IMR-90 (cell line): ENCODE measurements around the gene IPMK. TPM values are rescaled to one million over a fixed set of nuclear protein-coding genes. Genes with fewer than 3 reads are reported as not detected.

ENCODE experiments used
- ATAC-seq: fragments of 200-7000 bp; cut with Tn5 transposase; 2 replicates; pipeline ENCODE4 v1.9.1; 2020; ENCODE audit warnings: low read depth, mild to moderate bottlenecking, moderate library complexity
- BruUV-seq: library from RNA; stranded (reverse); fragments of 400-500 nt; replicated peaks from 2 replicates; lab custom pipeline; 2021; lab: Mats Ljungman, UMichigan
- CTCF ChIA-PET: fragments of 300-600 bp; formaldehyde crosslinking; extraction: SDS; loops from one replicate; lab custom pipeline; 2021; ENCODE audit warnings: antibody characterized with exemption; lab: Yijun Ruan, JAX
- POLR2A ChIA-PET: fragments of 300-600 bp; sonication (Branson Sonifier 250); formaldehyde crosslinking; loops from one replicate; lab custom pipeline; 2022; ENCODE audit warnings: antibody characterized with exemption; ENCODE audit not compliant: unreplicated experiment; lab: Charles Lee
- DNase-seq: peaks from one replicate; pipeline ENCODE4 v3.0.0; 2013
- H2AFZ ChIP-seq: replicated peaks from 2 replicates; pipeline ENCODE3; 2013; ENCODE audit warnings: low read length, mild to moderate bottlenecking; ENCODE audit not compliant: poor library complexity
- H2AK5ac ChIP-seq: 2 replicates; pipeline ENCODE4 v1.6.1; 2013; ENCODE audit warnings: low read depth, low read length, inconsistent platforms
- H2AK9ac ChIP-seq: replicated peaks from 2 replicates; pipeline ENCODE3; 2013; ENCODE audit warnings: mild to moderate bottlenecking, low read depth, low read length, moderate library complexity; ENCODE audit not compliant: poor library complexity
- H2BK120ac ChIP-seq: 2 replicates; pipeline ENCODE4 v1.6.1; 2013; ENCODE audit warnings: low read depth, low read length, inconsistent platforms
- H2BK15ac ChIP-seq: 3 replicates; pipeline ENCODE4 v1.6.1; 2013; ENCODE audit warnings: low read depth, low read length, inconsistent platforms
- H2BK20ac ChIP-seq: 2 replicates; pipeline ENCODE4 v1.6.1; 2013; ENCODE audit warnings: low read depth, mild to moderate bottlenecking, inconsistent platforms, low read length, moderate library complexity
- H2BK5ac ChIP-seq: 2 replicates; pipeline ENCODE4 v1.6.1; 2013; ENCODE audit warnings: mild to moderate bottlenecking, low read depth, low read length, inconsistent platforms; ENCODE audit not compliant: poor library complexity, severe bottlenecking
- H3K14ac ChIP-seq: replicated peaks from 2 replicates; pipeline ENCODE4 v1.6.1; 2013; ENCODE audit warnings: low read depth, low read length, inconsistent platforms
- H3K18ac ChIP-seq: 2 replicates; pipeline ENCODE4 v1.6.1; 2013; ENCODE audit warnings: low read depth, low read length, control low read depth
- H3K23ac ChIP-seq: 2 replicates; pipeline ENCODE4 v1.6.1; 2013; ENCODE audit warnings: low read depth, low read length, inconsistent platforms
- H3K27ac ChIP-seq: 2 replicates; pipeline ENCODE4 v1.5.1; 2013; ENCODE audit warnings: mild to moderate bottlenecking, control low read depth, low read length; ENCODE audit not compliant: insufficient read depth
- H3K27me3 ChIP-seq: 2 replicates; pipeline ENCODE4 v1.6.1; 2013; ENCODE audit warnings: low read length; ENCODE audit not compliant: control insufficient read depth, insufficient read depth
- H3K36me3 ChIP-seq: 2 replicates; pipeline ENCODE4 v1.6.1; 2013; ENCODE audit warnings: low read length, mixed read lengths; ENCODE audit not compliant: control insufficient read depth, insufficient read depth
- H3K4ac ChIP-seq: 2 replicates; pipeline ENCODE4 v1.6.1; 2013; ENCODE audit warnings: low read depth, low read length, inconsistent platforms
- H3K4me1 ChIP-seq: 2 replicates; pipeline ENCODE4 v1.6.1; 2013; ENCODE audit warnings: low read length, mixed read lengths; ENCODE audit not compliant: control insufficient read depth, insufficient read depth
- H3K4me2 ChIP-seq: 2 replicates; pipeline ENCODE4 v1.6.1; 2013; ENCODE audit warnings: low read depth, mild to moderate bottlenecking, control low read depth, low read length, moderate library complexity
- H3K4me3 ChIP-seq: 2 replicates; pipeline ENCODE4 v1.5.1; 2013; ENCODE audit warnings: low read depth, mild to moderate bottlenecking, control low read depth, low read length, moderate library complexity; ENCODE audit not compliant: insufficient read depth
- H3K56ac ChIP-seq: 2 replicates; pipeline ENCODE4 v1.6.1; 2013; ENCODE audit warnings: low read length, inconsistent platforms; ENCODE audit not compliant: insufficient read depth; ENCODE audit errors: extremely low read depth
- H3K79me1 ChIP-seq, 2 experiments: 2 replicates each; pipeline ENCODE4 v1.6.1; 2013; ENCODE audit warnings: low read length in 2 of 2, inconsistent platforms in 1 of 2, low read depth in 1 of 2
- H3K9ac ChIP-seq: 2 replicates; pipeline ENCODE4 v1.6.1; 2013; ENCODE audit warnings: low read depth, low read length, control low read depth
- H3K9me1 ChIP-seq: 2 replicates; pipeline ENCODE4 v1.6.1; 2013; ENCODE audit warnings: low read length, inconsistent platforms; ENCODE audit not compliant: insufficient read depth
- H3K9me3 ChIP-seq: 2 replicates; pipeline ENCODE4 v1.6.1; 2013; ENCODE audit warnings: low read length; ENCODE audit not compliant: control insufficient read depth, insufficient read depth
- H4K20me1 ChIP-seq: 2 replicates; pipeline ENCODE4 v1.6.1; 2013; ENCODE audit warnings: low read length, inconsistent platforms; ENCODE audit not compliant: insufficient read depth
- H4K5ac ChIP-seq: 2 replicates; pipeline ENCODE4 v1.6.1; 2013; ENCODE audit warnings: mild to moderate bottlenecking, low read depth, low read length, control low read depth
- H4K8ac ChIP-seq, 2 experiments: 2 replicates each; pipeline ENCODE4 v1.6.1; 2013; ENCODE audit warnings: low read depth in 2 of 2, low read length in 2 of 2, control low read depth in 1 of 2, inconsistent platforms in 1 of 2
- H4K91ac ChIP-seq: 2 replicates; pipeline ENCODE4 v1.6.1; 2013; ENCODE audit warnings: low read depth, low read length, inconsistent platforms; ENCODE audit not compliant: insufficient read depth
- CEBPB ChIP-seq: IDR thresholded peaks from 2 replicates; pipeline ENCODE4 v1.6.1; 2012; ENCODE audit warnings: low read depth, low read length, improper control_type of control experiment
- CHD1 ChIP-seq: IDR thresholded peaks from 2 replicates; pipeline ENCODE4 v1.6.1; 2012; ENCODE audit warnings: low read depth, low read length, improper control_type of control experiment
- MAFK ChIP-seq: IDR thresholded peaks from 2 replicates; pipeline ENCODE4 v1.6.1; 2012; ENCODE audit warnings: low read depth, low read length, improper control_type of control experiment
- MAZ ChIP-seq: IDR thresholded peaks from 2 replicates; pipeline ENCODE4 v1.6.1; 2012; ENCODE audit warnings: low read depth, mild to moderate bottlenecking, low read length, improper control_type of control experiment, moderate library complexity, borderline replicate concordance
- RCOR1 ChIP-seq: IDR thresholded peaks from 2 replicates; pipeline ENCODE4 v1.6.1; 2012; ENCODE audit warnings: mild to moderate bottlenecking, low read length, improper control_type of control experiment; ENCODE audit not compliant: insufficient replicate concordance
- USF2 ChIP-seq: fragments of 150-350 bp; IDR thresholded peaks from 2 replicates; pipeline ENCODE4 v1.6.1; 2017; ENCODE audit warnings: mild to moderate bottlenecking, antibody characterized with exemption, low read length, low read depth
- WGBS, 2 experiments: methylation state at CpG; one replicate each; pipeline versions ENCODE4 v1.1.5 to v1.1.7; 2013; ENCODE audit warnings: missing lambda C conversion rate in 2 of 2; ENCODE audit not compliant: insufficient read length in 1 of 2; ENCODE audit errors: extremely low coverage in 2 of 2; 5-methylcytosine and 5-hydroxymethylcytosine counted together
- dilution Hi-C: fragments of 300-500 bp; cut with HindIII; formaldehyde crosslinking; loops from one replicate; pipeline ENCODE4 v1.14.3; 2018; ENCODE audit warnings: low sequenced_read_pairs; ENCODE audit not compliant: unreplicated experiment
- in situ Hi-C: fragments of 300-500 bp; cut with MboI; formaldehyde crosslinking; loops from 3 replicates; pipeline ENCODE4 v1.14.3; 2019; ENCODE audit warnings: low sequenced_read_pairs, inconsistent platforms, mixed read lengths
- intact Hi-C: fragments of 100-400 bp; cut with micrococcal nuclease; formaldehyde crosslinking; loops from 2 replicates; pipeline ENCODE4 v1.10.0; 2022
- polyA plus RNA-seq, 3 experiments: library from polyadenylated mRNA; depleted of rRNA; stranded (reverse); fragments of >200 nt; gene quantifications; 2 replicates each; pipeline ENCODE4 v1.2.3, GENCODE V29; 2012; ENCODE audit warnings: low replicate concordance in 1 of 3
- total RNA-seq: library from RNA; depleted of rRNA; stranded (reverse); fragments of >200 nt; gene quantifications from 2 replicates; pipeline ENCODE4 v1.2.3, GENCODE V29; 2012

IPMK gene
- total and polyA plus RNA-seq, 2 of the 4 experiments (the other 2 are of a cell fraction) = 0.89 to 2.0 TPM

- CTCF ChIA-PET = interaction anchor here (0.6 kb wide), 2 partner anchors 39 to 56 kb away, joined by 3 read pairs; no protein-coding TSS in a partner anchor
- in situ Hi-C loops = no loop called here
- TF ChIP-seq CHD1 (no peak), RCOR1 (no peak), MAFK (no peak), USF2 (no peak), CEBPB (peak; percentile 36; the same call in 1 of the 2 replicates), MAZ (no peak)
Measured at GRCh38 chr10:58241346-58241745, 26.3 kb downstream of the IPMK start.

More at GRCh38 chr10:58241346-58241745, 26.3 kb downstream of the IPMK start:
- H3K23ac ChIP-seq = peak overlapping the region; percentile 26; the same call in 1 of the 2 replicates
- H3K79me1 ChIP-seq = peaks cover 20 to 34% of the 10 kb centered on the region in 2 experiments
- H2BK120ac ChIP-seq = no peak overlapping the region
- H3K9me1 ChIP-seq = peaks cover 8% of the 10 kb centered on the region
- peaks cover 18% of the 10 kb centered on the region for H3K4me1 ChIP-seq
- no peak overlapping the region for H4K91ac ChIP-seq
- H3K18ac ChIP-seq = peak overlapping the region; percentile 88; the same call in 1 of the 2 replicates
- peak overlapping the region; percentile 29; the same call in 1 of the 2 replicates for H3K4ac ChIP-seq
- dilution Hi-C loops = no loop called here
- H2AK5ac ChIP-seq = no peak overlapping the region
- no peak overlapping the region for H2AFZ ChIP-seq
- BruUV-seq = no TSS peak
- ATAC-seq (peak; percentile 72), DNase-seq (peak; percentile 52)
- no peak overlapping the region for H3K56ac ChIP-seq
- intact Hi-C loops = no loop called here
- peak overlapping the region; percentile 93; the same call in 1 of the 2 replicates for H4K5ac ChIP-seq
- peak overlapping the region; percentile 56; the same call in 1 of the 2 replicates for H3K4me2 ChIP-seq
- H3K36me3 ChIP-seq = peaks cover 3% of the 10 kb centered on the region; the same call in 1 of the 2 replicates
- H4K8ac ChIP-seq = 0 out of 4 replicates have a peak overlapping the region, but pooled peaks of 1 of the 2 experiments have one; percentile 12
- H3K27me3 ChIP-seq = no peaks in the 10 kb centered on the region
- POLR2A ChIA-PET = no interaction called here
- H2BK5ac ChIP-seq = peak overlapping the region; percentile 43
- H3K9ac ChIP-seq = peak overlapping the region; percentile 23; the same call in 1 of the 2 replicates
- H3K27ac ChIP-seq = no peak overlapping the region
- H2AK9ac ChIP-seq = no peak overlapping the region
- no peaks in the 10 kb centered on the region for H4K20me1 ChIP-seq
- H2BK15ac ChIP-seq = no peak overlapping the region
- H3K14ac ChIP-seq = no peak overlapping the region
- H2BK20ac ChIP-seq = no peak overlapping the region
- no peaks in the 10 kb centered on the region for H3K9me3 ChIP-seq
- H3K4me3 ChIP-seq = no peak overlapping the region
- WGBS, 2 experiments = 40% methylated on average over 1 of the region's 3 CpGs; no CpG with 5 or more reads in 1 of the 2 experiments
